ENCODE results near the gene SLC12A9. TPM values are rescaled to one million over a fixed set of nuclear protein-coding genes. Genes with fewer than 3 reads are reported as not detected.

SLC12A9 gene
- total and polyA plus RNA-seq, 2 of the 8 experiments (the other 6 are each of a cell fraction or from before 2014, with no cell fraction given), result 31.4 to 40.1 TPM

DNA sequence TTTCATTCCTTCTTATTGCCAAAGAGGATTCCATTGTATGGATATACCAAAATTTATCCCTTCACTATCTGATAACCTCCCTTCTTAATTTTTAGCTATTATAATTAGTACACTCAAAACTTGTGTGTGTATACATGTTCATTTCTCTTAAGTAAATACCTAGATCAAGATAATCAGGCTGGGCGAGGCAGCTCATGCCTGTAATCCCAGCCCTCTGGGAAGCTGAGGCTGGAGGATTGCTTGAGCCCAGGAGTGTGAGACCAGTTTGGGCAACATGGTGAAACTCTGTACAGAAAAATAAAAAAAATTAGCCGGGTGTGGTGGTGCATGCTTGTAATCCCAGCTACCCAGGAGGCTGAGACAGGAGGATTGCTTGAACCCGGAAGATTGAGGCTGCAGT, 59.0 kb downstream of the SLC12A9 start (continued):
- TF ChIP-seq, protein P1, sequence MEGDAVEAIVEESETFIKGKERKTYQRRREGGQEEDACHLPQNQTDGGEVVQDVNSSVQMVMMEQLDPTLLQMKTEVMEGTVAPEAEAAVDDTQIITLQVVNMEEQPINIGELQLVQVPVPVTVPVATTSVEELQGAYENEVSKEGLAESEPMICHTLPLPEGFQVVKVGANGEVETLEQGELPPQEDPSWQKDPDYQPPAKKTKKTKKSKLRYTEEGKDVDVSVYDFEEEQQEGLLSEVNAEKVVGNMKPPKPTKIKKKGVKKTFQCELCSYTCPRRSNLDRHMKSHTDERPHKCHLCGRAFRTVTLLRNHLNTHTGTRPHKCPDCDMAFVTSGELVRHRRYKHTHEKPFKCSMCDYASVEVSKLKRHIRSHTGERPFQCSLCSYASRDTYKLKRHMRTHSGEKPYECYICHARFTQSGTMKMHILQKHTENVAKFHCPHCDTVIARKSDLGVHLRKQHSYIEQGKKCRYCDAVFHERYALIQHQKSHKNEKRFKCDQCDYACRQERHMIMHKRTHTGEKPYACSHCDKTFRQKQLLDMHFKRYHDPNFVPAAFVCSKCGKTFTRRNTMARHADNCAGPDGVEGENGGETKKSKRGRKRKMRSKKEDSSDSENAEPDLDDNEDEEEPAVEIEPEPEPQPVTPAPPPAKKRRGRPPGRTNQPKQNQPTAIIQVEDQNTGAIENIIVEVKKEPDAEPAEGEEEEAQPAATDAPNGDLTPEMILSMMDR (IDR thresholded peaks at IDR 0.05; ENCODE audit: control extremely low read depth in 1 of 3, insufficient read depth in 1 of 3, low read depth in 1 of 3, low read length in 3 of 3), result no peak
- TF ChIP-seq RXRA (IDR thresholded peaks at IDR 0.05; ENCODE audit: insufficient read depth, low read depth, low read length), result no peak
- no peak for TF ChIP-seq CBX8 (IDR thresholded peaks at IDR 0.05; ENCODE audit: borderline replicate concordance, low read depth, low read length)
- TF ChIP-seq SUZ12 (IDR thresholded peaks at IDR 0.05; ENCODE audit: low read length), result no peak
- TF ChIP-seq, protein P2, sequence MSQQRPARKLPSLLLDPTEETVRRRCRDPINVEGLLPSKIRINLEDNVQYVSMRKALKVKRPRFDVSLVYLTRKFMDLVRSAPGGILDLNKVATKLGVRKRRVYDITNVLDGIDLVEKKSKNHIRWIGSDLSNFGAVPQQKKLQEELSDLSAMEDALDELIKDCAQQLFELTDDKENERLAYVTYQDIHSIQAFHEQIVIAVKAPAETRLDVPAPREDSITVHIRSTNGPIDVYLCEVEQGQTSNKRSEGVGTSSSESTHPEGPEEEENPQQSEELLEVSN (IDR thresholded peaks at IDR 0.05), result no peak
